Activated CD4-positive, alpha-beta memory T cell treated with anti-CD3 and anti-CD28 coated beads for 36 hours (primary cell): Measurements from ENCODE around the gene ARID1B. TPM values are rescaled to one million over a fixed set of nuclear protein-coding genes. Genes with fewer than 3 reads are reported as not detected.

Experiments
- CTCF ChIA-PET: fragments of 350-600 bp; sonication (Branson Sonifier 250); formaldehyde crosslinking; loops from one replicate; lab custom pipeline; 2021; ENCODE audit warnings: antibody characterized with exemption, inconsistent platforms; lab: Charles Lee
- POLR2A ChIA-PET: fragments of 350-600 bp; sonication (Branson Sonifier 250); formaldehyde crosslinking; loops from one replicate; lab custom pipeline; 2021; ENCODE audit warnings: antibody characterized with exemption; lab: Charles Lee
- DNase-seq: peaks from one replicate; pipeline ENCODE4 v3.0.0-alpha.2; 2020
- H3K27ac Mint-ChIP-seq: one replicate; pipeline ENCODE4 v1.8.0; 2021; ENCODE audit warnings: mixed read lengths
- H3K27me3 Mint-ChIP-seq: one replicate; pipeline ENCODE4 v1.8.0; 2021; ENCODE audit warnings: mixed read lengths
- H3K36me3 Mint-ChIP-seq: one replicate; pipeline ENCODE4 v1.8.0; 2021; ENCODE audit warnings: mixed read lengths
- H3K4me1 Mint-ChIP-seq: one replicate; pipeline ENCODE4 v1.8.0; 2021; ENCODE audit warnings: low read depth, mixed read lengths
- H3K4me3 Mint-ChIP-seq: one replicate; pipeline ENCODE4 v1.8.0; 2021; ENCODE audit warnings: mild to moderate bottlenecking, mixed read lengths
- H3K9me3 Mint-ChIP-seq: one replicate; pipeline ENCODE4 v1.8.0; 2021; ENCODE audit warnings: mixed read lengths
- intact Hi-C: fragments of 100-400 bp; cut with micrococcal nuclease; formaldehyde crosslinking; loops from one replicate; pipeline ENCODE4 v1.15.1; 2023
- total RNA-seq, 2 experiments: library from RNA; stranded (reverse); gene quantifications; one replicate each; pipeline ENCODE4 v1.2.3, GENCODE V29; 2021

ARID1B gene
- total RNA-seq, 2 experiments from 2014 or later, result 39.0 to 41.5 TPM

- Mint-ChIP-seq H3K27me3 (no peaks in the 10 kb centered on the region), H3K4me3 (no peak overlapping the region), H3K4me1 (peaks cover 60% of the 10 kb centered on the region), H3K36me3 (peaks cover 4% of the 10 kb centered on the region), H3K9me3 (no peaks in the 10 kb centered on the region), H3K27ac (no peak overlapping the region)
- ChIA-PET CTCF (interaction anchor here (0.6 to 0.7 kb wide), 2 partner anchors 14 to 241 kb away, joined by 4 read pairs; no protein-coding TSS in a partner anchor), POLR2A (no interaction called here)
- intact Hi-C loops, result no loop called here
- no peak for DNase-seq
These were observed 100.1 kb downstream of the ARID1B start for GRCh38 chr6:156877126-156877863.

- intact Hi-C loops, result no loop called here
- CTCF ChIA-PET, result no interaction called here
- H3K4me1 Mint-ChIP-seq, result peaks cover 69% of the 10 kb centered on the region
- no peak overlapping the region for H3K27ac Mint-ChIP-seq
- no peak for DNase-seq
- no peak overlapping the region for H3K4me3 Mint-ChIP-seq
- H3K9me3 Mint-ChIP-seq, result no peaks in the 10 kb centered on the region
- POLR2A ChIA-PET, result no interaction called here
- H3K36me3 Mint-ChIP-seq, result peaks cover 3% of the 10 kb centered on the region
- H3K27me3 Mint-ChIP-seq, result no peaks in the 10 kb centered on the region
These were observed 101.5 kb downstream of the ARID1B start for GRCh38 chr6:156878681-156879080.

GRCh38 chr6:156879186-156879585 is 102.0 kb downstream of the ARID1B start:
- ChIA-PET CTCF (no interaction called here), POLR2A (no interaction called here)
- Mint-ChIP-seq H3K27ac (no peak overlapping the region), H3K4me3 (no peak overlapping the region), H3K9me3 (no peaks in the 10 kb centered on the region), H3K27me3 (no peaks in the 10 kb centered on the region), H3K4me1 (peaks cover 69% of the 10 kb centered on the region), H3K36me3 (no peaks in the 10 kb centered on the region)
- no peak for DNase-seq
- intact Hi-C loops, result no loop called here

GRCh38 chr6:156879591-156879990 is 102.4 kb downstream of the ARID1B start:
- Mint-ChIP-seq H3K4me3 (no peak overlapping the region), H3K27ac (no peak overlapping the region), H3K9me3 (no peaks in the 10 kb centered on the region), H3K4me1 (peaks cover 68% of the 10 kb centered on the region), H3K27me3 (no peaks in the 10 kb centered on the region), H3K36me3 (no peaks in the 10 kb centered on the region)
- ChIA-PET POLR2A (no interaction called here), CTCF (no interaction called here)
- intact Hi-C loops, result no loop called here
- DNase-seq, result no peak

GRCh38 chr6:156880913-156881312 is 103.7 kb downstream of the ARID1B start:
- no peaks in the 10 kb centered on the region for H3K27me3 Mint-ChIP-seq
- intact Hi-C loops, result loop anchor here (5.0 kb wide), 1 partner anchor 36 kb away; no protein-coding TSS in a partner anchor
- ChIA-PET POLR2A (no interaction called here), CTCF (no interaction called here)
- no peak overlapping the region for H3K27ac Mint-ChIP-seq
- no peak for DNase-seq
- H3K4me1 Mint-ChIP-seq, result peaks cover 65% of the 10 kb centered on the region
- H3K4me3 Mint-ChIP-seq, result no peak overlapping the region
- no peaks in the 10 kb centered on the region for H3K9me3 Mint-ChIP-seq
- no peaks in the 10 kb centered on the region for H3K36me3 Mint-ChIP-seq

- no peak overlapping the region for H3K4me3 Mint-ChIP-seq
- CTCF ChIA-PET, result no interaction called here
- DNase-seq, result no peak
- peaks cover 68% of the 10 kb centered on the region for H3K4me1 Mint-ChIP-seq
- intact Hi-C loops, result loop anchor here (5.0 kb wide), 1 partner anchor 35 kb away; no protein-coding TSS in a partner anchor
- no peaks in the 10 kb centered on the region for H3K9me3 Mint-ChIP-seq
- no peaks in the 10 kb centered on the region for H3K27me3 Mint-ChIP-seq
- POLR2A ChIA-PET, result no interaction called here
- no peak overlapping the region for H3K27ac Mint-ChIP-seq
- H3K36me3 Mint-ChIP-seq, result no peaks in the 10 kb centered on the region
These were observed 104.8 kb downstream of the ARID1B start for GRCh38 chr6:156881687-156882629.

- peaks cover 68% of the 10 kb centered on the region for H3K4me1 Mint-ChIP-seq
- intact Hi-C loops, result loop anchor here (5.0 kb wide), 1 partner anchor 34 kb away; no protein-coding TSS in a partner anchor
- H3K36me3 Mint-ChIP-seq, result no peaks in the 10 kb centered on the region
- POLR2A ChIA-PET, result no interaction called here
- no peaks in the 10 kb centered on the region for H3K27me3 Mint-ChIP-seq
- DNase-seq, result no peak
- no peak overlapping the region for H3K4me3 Mint-ChIP-seq
- H3K9me3 Mint-ChIP-seq, result no peaks in the 10 kb centered on the region
- CTCF ChIA-PET, result no interaction called here
- H3K27ac Mint-ChIP-seq, result no peak overlapping the region
These were observed 106.5 kb downstream of the ARID1B start for GRCh38 chr6:156883497-156884252.

- no peaks in the 10 kb centered on the region for H3K36me3 Mint-ChIP-seq
- no peak overlapping the region for H3K4me3 Mint-ChIP-seq
- POLR2A ChIA-PET, result no interaction called here
- no peaks in the 10 kb centered on the region for H3K27me3 Mint-ChIP-seq
- H3K9me3 Mint-ChIP-seq, result no peaks in the 10 kb centered on the region
- intact Hi-C loops, result loop anchor here (5.0 kb wide), 1 partner anchor 33 kb away; no protein-coding TSS in a partner anchor
- peaks cover 64% of the 10 kb centered on the region for H3K4me1 Mint-ChIP-seq
- DNase-seq, result no peak
- H3K27ac Mint-ChIP-seq, result no peak overlapping the region
- CTCF ChIA-PET, result no interaction called here
These were observed 107.1 kb downstream of the ARID1B start for GRCh38 chr6:156884306-156884705.

- no peak overlapping the region for H3K27ac Mint-ChIP-seq
These were observed 108.4 kb downstream of the ARID1B start for GRCh38 chr6:156885562-156885961.

GRCh38 chr6:156886409-156886808 is 109.2 kb downstream of the ARID1B start:
- ChIA-PET CTCF (interaction anchor here (0.6 kb wide), 1 partner anchor 19 kb away, joined by 4 read pairs; no protein-coding TSS in a partner anchor), POLR2A (no interaction called here)
- peaks cover 63% of the 10 kb centered on the region for H3K4me1 Mint-ChIP-seq
- H3K4me3 Mint-ChIP-seq, result peak overlapping the region; percentile 24
- no peaks in the 10 kb centered on the region for H3K9me3 Mint-ChIP-seq
- H3K27me3 Mint-ChIP-seq, result no peaks in the 10 kb centered on the region
- DNase-seq, result no peak
- no peaks in the 10 kb centered on the region for H3K36me3 Mint-ChIP-seq
- intact Hi-C loops, result no loop called here
- no peak overlapping the region for H3K27ac Mint-ChIP-seq

More at GRCh38 chr6:156885562-156885961, 108.4 kb downstream of the ARID1B start:
- H3K4me3 Mint-ChIP-seq, result no peak overlapping the region
- intact Hi-C loops, result no loop called here
- no peaks in the 10 kb centered on the region for H3K36me3 Mint-ChIP-seq
- H3K27me3 Mint-ChIP-seq, result no peaks in the 10 kb centered on the region
- ChIA-PET CTCF (no interaction called here), POLR2A (no interaction called here)
- H3K9me3 Mint-ChIP-seq, result no peaks in the 10 kb centered on the region
- peaks cover 63% of the 10 kb centered on the region for H3K4me1 Mint-ChIP-seq
- DNase-seq, result no peak

- H3K27ac Mint-ChIP-seq, result no peak overlapping the region
- intact Hi-C loops, result no loop called here
- CTCF ChIA-PET, result no interaction called here
- H3K27me3 Mint-ChIP-seq, result no peaks in the 10 kb centered on the region
- no peak for DNase-seq
- no peaks in the 10 kb centered on the region for H3K9me3 Mint-ChIP-seq
- no peaks in the 10 kb centered on the region for H3K36me3 Mint-ChIP-seq
- POLR2A ChIA-PET, result no interaction called here
- no peak overlapping the region for H3K4me3 Mint-ChIP-seq
- peaks cover 54% of the 10 kb centered on the region for H3K4me1 Mint-ChIP-seq
These were observed 110.6 kb downstream of the ARID1B start for GRCh38 chr6:156887623-156888269.
